HG03196 (cell line): ENCODE measurements around the gene SCN5A.

Experiments used
- ATAC-seq: cut with Tn5 transposase; IDR thresholded peaks from one replicate; pipeline ENCODE4 v1.9.1; 2021; ENCODE audit not compliant: unreplicated experiment

Gene SCN5A

DNA sequence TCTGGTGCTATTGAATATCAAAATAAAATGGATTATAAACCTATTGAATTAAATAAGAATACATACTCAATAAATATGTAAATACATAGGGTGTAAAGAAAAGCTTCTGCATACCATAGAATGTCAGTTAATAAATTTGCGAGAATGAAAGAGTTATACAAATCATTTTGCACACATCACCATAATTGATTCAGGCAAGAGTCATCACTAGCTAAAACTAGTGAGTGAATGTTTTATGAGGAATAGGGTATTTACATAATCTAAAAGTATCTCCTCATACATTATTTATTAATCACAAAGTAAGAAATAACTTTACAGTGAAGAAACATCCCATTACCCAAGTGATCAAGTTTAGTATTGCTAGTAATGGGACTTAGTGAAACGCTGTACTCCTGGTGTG is 139.8 kb downstream of the SCN5A start:
- ATAC-seq = no peak

DNA sequence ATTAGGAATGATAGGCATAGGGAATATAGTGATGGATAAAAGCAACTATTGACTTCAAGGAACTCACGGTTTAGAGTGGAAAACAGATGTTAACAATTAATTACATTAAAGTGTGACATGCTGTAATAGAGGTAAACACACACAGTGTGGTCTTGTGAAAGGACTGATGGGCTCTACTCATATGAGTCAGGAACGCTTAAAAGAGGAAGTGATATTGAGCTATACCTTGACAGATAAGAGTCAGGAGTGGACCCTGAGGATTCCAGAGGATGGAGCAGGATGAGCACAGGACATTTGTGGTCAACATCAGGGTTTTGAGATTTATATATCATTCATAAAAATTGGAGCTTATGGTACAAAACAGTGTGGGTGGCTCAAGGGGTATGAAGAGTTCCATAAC is 142.4 kb downstream of the SCN5A start:
- ATAC-seq = peak; percentile 95

DNA sequence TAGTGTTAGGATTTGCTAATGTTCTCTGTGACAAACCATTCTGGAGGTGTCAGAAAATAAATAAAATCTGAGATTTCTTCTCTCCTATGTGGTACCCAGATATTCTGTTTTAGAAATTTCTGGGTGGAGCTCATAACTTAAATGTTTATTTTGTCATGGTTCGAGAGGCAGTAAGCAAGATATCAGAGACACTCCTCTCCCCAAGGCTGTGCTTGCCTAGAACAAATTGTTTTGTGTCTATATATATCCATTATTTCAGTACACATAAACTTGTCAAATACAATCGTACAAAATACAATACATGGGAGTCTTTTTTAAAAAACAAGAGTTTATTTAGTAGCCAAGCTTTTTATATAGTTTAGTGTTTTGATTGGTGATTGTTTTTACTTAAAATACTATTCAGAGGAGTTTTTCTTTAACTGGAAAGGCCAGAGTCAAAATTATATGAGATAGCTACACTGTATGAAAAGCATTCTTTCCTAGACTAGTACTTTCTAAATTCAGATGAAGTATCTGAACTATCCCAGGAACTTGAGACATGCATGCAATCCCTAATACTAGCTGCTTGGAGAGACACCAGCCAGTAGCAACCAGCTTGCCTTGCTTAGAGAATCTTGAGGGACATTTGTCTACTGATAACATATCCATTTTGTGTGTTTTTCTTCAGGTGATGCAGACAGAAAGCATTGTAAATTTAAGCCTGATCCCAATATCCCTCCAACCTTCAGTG is 148.6 kb downstream of the SCN5A start:
- ATAC-seq = no peak
